Activated CD4-positive, alpha-beta T cell treated with anti-CD3 and anti-CD28 coated beads, Interleukin-10, Interleukin-2, amounts not matched to agents 100 ng/mL and 50 ng/mL, durations not matched to agents 16 hours and 8 hours (primary cell): ENCODE data around the gene SLIT3.

Source experiments
- DNase-seq: peaks from one replicate; pipeline ENCODE4 v3.0.0-alpha.2; 2020

Gene SLIT3

DNA sequence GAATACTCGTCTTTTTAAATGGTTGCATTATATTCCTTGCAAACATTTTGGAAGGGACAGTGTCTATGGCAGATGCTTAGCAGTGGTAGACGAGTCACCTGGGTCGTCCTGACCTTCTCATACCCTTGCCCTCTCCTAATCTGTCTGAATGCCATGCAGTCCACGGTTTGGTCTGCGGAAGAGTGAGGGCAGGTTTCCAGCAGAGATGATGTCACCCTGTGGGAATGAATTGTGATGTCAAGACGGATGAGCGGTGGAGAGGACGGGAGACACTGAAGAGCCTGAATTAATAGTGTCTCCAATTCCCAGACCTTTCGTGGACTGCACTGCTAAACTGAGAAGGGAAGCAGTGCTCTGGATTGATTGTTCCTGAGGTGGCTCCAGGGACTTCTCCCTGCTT, 392.7 kb downstream of the SLIT3 start:
- no peak for DNase-seq

DNA sequence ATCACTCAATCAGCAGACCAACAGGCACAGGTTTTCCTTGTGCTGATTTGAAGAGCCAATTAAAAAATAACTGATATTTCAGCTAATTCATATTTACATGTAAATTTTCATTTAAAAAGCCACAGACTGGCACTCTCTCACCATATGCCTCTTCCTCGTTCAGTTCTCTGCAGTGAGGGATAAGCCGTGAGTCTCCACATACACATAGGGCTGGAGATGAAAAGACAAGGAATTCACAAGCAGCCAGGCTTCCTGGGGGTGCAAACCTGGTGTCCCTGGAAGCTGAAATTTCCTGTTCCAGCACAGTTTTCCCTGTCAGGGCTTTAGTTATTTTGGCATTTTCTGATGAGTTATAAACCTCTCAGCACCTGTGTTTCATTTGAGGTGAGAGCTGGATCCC, 397.9 kb downstream of the SLIT3 start:
- DNase-seq = no peak

DNA sequence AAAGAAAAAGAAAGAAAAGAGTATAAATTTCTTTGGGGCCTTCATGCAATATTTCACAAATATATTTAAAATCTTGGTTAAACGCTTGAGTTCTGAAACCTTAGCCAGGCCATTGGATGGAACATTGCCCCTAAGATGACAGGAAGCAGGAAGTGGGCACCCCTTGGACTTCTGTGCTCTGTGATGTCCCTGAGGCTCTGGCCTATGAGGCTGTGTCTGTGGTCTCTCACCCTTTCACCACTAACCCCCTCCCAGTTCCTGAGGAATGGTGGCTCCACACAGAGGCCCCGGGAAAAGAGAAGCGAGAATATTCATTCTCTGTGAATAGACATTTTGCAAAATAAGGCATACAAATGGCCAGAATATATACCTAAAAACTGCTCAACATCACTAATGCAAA, 401.3 kb downstream of the SLIT3 start:
- DNase-seq = no peak

DNA sequence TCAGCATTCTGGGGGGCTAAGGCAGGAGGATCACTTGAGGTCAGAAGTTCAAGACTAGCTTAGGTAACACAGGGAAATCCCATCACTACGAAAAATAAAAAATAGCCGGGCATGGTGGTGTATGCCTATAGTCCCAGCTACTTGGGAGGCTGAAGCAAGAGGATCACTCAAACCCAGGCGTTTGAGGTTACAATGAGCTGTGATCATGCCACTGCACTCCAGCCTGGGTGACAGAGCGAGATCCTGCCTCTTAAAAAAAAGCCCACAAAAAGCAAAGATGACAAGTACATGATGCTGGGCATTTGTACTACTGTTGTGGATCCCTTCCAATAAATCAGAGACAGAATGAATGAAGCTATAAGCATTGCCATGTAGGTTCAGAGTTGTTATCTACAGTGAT, 401.7 kb downstream of the SLIT3 start:
- no peak for DNase-seq

DNA sequence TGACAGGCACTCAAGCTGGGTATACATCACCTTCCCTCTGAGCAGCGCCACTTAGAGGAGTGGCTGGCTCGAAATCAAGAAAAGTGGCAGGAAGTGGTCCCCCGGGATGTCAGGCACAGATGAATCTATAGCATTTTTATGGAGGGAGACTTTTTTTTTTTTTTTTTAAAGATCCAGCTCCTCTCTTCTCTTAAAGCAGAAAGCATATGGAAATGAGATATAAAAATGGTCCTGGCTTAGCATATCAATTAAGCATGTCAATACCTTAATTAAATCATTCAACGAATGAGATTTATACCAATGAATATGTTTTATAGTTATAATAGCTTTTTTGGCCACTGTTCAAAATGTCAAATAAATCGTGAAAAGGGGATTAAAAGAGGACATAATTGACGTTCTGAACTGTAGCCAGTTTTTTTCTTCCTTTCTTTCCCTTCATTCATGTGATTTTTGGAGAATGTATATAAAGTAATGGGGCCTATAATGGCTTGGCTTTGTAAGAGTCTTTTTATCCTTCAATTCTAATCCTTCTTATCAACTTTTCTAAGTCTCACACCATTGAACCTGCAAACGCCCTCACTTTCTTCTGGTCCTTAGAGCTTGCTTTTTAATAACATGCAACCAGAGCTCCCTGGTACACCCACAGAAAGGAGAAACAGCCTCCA, 402.6 kb downstream of the SLIT3 start:
- DNase-seq = no peak

DNA sequence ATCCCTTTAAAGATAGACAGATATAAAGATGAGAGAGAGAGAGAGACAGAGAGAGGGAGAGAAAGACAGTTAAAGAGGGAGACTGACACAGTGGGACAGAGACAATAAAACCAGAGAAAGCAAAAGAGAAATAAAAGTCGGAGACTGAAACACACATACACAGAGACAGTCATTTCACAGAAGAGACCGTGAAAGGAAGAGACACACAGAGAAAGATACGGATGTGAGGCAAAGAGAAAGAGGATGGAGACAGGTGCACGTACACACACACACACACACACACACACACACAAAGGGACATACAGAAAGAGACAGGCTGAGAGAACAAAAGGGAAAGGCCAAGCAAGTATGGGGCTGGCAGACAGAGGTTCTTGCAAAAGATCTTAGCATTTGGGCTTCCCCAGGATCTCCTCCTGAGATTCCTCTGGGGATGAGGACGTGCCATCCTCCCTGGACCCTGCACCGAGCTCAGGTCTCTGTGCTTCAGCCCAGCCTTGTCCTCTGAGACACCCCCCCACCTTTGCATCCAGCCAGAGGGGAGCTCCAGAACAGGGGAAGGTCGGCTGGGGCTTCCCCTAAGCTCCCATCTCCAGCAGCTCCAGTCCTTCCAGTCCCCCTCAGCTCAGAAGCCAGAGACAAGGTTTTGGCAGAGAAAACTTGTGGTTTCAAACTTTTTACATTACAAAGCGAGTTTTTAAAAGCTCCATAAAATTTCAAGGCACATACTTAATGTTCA, 403.4 kb downstream of the SLIT3 start:
- DNase-seq = no peak

DNA sequence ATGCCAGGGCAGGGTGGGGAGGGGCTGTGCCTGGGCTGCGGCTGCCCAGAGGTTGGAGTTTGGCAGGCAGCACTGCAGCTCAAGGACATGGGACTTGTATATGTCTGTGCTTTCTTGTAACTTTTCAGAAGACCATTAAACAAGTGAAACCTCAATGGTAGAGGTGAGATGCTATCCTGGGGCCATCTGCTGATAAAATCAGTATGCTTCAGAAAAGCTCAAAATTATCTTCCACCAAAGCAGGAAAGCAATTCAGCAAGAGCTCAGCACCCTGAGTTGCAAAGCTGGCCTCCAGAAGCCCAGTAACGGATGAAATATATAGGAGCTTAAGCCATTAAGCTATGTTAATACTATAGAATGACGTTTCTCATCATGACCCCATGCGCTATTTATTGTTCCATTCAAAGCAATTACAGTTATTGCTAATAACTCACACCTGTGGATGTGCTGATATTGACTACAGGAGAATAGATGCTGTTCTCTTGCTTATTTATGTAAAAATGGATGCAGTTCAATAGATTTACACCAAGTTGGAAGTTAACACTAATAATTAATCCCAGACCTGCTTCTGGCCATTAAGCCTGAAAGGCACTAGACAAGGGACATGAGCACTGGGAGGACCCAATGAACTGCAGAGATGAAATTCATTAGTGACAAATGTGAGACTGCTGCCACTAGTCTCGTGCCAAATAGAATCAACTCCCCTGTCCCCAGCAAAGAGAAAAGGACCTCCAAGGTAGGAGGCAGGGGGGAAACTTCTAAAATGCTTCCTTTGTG, 405.5 kb downstream of the SLIT3 start:
- no peak for DNase-seq

DNA sequence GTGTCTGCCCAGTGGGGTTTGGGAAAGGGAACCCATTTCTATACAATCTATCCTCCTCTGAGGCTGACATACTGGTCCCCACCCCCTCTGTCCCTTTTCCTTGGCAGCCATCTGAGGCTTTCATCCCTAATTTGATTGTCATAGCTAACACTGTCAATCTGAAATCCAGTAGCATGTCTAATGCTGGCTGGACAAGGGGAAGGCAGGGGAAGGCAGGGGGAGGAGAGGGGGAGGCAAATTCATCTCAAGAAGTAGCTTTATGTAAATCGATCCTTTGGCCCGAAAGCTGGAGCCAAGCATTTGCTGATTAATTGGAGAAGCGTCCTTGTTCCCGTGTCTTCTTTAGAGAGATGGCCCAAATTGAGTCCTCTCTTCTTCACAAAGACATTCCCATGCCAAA, 407.7 kb downstream of the SLIT3 start:
- DNase-seq = no peak

DNA sequence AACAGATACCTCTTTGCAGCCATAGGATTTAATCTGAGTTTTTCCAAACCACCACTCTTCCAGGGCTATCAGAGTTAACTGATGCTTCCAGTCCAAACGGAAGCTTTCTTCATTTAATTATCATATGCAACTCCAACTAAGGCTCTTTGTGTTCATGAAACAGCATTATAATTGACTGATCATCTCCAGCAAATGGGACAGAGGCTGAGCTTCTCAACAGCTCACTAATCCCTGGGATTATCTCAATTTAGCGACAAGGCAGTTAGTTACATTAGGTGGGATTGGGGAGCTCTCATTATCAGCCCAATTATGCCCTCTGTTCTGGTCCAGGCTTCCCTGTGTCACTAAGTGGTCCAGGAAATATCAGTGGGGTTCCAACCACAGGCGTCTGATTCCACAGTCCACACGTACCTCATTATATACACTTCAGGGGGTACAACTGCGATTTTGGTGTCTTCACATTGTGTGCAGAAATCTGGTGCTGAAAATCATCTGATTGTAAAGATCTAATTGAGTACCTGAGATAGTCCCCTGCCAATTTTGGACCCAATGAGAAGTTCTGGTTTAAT, 408.2 kb downstream of the SLIT3 start:
- DNase-seq = no peak

DNA sequence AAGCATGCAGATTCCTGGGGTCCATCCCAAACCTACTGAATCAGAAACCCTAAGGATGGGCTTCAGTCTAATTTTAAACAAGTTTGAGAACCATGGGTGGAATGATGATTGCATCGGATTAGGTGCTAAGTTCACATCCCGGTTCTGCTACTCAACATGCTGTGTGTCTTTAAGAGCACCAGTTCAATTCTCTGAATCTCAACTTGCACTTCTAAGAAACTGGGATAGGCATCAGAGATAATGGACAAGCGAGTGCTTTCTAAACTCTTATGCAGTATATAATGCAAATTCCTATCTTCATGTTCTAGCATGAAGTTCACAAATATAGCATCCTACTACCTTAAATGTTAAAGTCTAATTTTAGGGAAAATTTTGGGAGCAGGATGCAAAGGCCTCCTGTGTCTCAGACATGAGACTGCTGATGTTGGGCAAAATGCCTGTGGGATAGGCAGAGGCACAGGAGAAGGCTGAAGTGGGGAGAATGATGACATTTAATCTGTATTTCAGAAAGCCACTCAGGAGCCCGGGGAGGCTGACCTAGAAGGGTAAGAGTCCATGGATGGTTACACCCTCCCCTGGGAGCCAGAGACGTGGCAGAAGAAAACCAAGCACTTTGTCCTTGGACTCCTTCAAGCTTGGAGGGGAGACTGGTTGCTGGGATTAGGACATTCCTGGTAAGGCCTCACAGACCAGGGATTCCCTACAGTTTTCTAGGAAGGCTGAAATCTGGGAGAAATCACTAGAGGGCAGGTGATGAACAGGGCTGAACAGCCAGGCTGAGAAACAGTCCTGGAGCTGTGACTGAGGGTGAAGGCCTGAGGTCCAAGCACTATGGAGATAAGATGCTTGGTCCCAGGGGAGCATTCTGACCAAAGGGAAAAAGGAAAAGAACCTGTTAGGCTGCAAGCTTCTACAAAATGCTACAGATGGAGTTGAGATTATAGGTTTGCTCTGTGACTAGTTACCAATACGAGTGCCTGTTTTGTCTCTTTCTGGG, 409.8 kb downstream of the SLIT3 start:
- DNase-seq = no peak

DNA sequence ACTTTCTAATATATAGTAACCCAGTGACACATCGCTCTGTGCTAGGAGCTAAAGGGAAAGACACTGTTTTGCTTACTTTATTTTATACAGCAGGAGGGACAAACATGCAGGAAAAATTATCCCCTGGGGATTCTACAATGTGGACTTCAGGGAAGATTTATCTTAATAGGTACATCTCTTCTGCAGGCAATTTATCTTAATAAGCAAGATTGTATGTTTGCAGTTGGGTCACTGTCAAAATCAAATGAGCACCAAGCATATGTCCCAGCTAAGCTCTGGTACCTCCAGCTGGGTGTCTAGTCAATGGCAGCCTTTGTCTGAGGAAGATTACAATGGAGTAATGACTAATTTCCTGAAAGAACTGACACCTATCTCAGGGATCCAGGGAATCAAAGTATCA, 411.9 kb downstream of the SLIT3 start:
- DNase-seq = no peak

DNA sequence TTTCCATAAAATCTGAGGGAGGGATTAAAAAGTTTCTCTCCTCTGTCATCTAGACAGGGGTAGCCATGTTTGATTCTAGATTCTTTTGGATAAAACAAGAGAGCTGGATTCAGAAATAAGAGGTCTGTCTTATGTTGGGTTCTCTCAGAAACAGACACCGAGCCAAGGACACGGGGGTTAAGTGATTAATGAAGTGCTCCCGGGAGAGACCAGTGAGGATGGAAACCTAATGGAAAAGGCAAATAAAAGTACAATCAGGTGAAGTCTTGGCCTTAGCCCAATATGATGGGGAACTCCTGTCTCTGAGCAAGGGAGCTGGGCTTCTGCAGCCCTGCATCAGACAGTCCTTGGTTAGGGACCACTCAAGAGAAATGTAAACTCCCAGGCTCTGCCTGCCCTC, 413.0 kb downstream of the SLIT3 start:
- no peak for DNase-seq

DNA sequence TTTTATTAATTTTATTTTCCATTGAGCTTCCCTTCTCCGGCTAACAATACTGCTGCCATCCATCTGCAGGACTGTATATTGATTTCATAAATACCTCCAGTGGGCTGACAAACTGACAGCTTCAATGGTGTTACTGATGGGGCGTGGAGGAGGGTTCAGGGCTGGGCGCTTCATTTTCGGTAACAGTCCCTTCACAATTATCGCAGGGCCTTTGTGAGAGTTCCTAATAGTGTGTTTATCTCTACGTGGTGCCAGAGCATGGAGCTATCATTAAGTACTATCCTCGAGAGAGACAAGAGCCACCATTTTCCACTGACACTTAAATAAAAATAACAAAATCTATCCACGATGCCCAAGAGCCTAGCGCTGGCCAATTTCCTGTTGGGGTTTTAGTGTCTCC, 414.8 kb downstream of the SLIT3 start:
- no peak for DNase-seq

DNA sequence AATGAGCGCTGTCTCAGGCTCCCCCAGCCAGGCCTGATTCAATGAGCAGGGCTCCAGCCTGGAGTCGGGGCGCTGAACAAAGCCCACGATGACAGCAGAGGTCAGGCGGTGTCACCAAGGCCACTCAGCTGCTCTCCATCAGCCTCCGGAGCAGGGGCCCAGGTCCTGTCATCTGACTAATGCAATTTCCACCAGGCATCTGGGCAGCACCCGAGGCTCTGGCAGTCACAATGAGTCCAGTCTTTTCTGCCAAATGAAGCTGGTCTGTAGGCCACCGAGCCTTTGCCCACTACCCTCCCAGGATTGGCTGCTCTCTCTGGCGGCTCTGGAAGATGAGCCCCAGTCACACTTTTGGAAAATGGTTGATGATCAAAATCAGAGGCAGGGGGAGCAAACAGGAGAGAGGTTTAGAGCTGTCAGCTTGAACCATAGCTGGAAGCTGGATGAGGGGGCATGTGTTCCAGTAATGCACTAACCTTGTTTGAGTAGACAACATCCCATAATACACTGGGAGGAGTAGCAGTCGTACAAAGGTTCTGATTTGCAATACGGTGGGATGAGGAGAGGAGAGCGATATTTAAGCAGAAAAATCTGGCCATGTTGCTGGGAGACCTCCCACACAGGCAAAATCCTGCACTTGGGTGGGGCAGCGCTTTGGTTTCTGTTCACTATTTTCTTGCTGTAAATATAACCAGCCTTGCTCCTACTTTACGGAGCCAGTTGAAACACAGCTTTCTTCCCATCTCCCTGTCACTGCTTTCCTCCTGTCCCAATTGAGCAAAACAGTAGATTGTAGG, 415.4 kb downstream of the SLIT3 start:
- DNase-seq = no peak

DNA sequence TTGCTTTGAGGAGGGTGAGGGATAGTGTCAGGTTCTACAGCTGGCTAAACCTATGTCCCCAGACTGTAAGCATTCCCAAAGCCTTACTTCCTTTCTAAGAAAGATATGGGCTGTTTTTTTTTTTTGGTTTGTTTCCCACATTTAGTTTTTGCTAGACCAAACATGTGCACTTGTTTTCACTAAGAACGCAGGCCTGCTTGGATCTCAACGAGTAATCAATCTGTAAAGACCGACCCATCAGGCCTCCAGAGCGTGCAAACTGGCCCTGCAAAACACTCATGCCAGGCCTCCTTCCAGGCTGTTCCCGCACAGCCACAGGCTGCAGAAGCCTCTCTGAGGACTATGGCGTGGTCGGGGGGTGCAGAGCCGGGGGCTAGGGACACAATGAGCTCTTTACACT, 416.9 kb downstream of the SLIT3 start:
- DNase-seq = no peak

DNA sequence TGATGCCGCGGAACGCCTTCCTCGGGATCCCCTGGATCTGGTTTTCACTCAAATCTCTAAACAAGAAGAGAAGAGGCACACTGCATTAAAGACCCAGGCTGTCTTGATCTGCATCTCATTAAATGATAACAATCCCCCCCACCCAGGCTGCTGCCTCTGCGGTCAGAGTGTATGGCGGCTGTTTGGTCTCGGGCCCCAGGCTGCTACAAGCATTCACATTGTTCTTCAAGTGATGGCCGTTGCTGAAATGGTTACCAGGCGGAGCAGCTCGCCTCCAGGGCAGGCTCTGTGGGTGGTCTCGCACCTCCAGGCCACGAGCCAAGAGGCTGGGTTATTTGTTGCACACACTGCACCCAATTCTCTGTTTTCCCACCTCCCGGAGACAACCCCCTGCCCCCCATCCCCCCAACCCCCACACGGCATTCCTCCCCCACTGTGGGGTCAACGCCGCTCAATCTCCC, 417.6 kb downstream of the SLIT3 start:
- DNase-seq = no peak

DNA sequence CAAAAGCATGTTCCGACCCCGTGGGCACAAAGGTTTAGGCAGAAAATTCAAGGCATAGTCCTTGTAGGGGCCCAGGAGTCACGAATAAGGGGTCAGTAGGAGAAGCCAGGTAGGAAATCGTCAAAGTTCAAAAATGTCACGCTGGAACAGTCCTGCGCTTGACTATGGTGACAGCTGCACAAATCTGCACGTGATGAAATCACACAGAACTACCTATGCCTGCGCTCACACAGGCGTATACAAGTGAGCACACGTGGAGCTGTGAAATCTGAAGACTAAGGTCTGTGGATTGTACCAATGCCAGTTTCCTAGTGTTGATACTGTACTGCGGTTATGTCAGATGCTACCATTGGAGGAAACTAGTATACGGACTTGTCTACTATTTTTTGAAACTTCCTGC, 418.7 kb downstream of the SLIT3 start:
- no peak for DNase-seq

DNA sequence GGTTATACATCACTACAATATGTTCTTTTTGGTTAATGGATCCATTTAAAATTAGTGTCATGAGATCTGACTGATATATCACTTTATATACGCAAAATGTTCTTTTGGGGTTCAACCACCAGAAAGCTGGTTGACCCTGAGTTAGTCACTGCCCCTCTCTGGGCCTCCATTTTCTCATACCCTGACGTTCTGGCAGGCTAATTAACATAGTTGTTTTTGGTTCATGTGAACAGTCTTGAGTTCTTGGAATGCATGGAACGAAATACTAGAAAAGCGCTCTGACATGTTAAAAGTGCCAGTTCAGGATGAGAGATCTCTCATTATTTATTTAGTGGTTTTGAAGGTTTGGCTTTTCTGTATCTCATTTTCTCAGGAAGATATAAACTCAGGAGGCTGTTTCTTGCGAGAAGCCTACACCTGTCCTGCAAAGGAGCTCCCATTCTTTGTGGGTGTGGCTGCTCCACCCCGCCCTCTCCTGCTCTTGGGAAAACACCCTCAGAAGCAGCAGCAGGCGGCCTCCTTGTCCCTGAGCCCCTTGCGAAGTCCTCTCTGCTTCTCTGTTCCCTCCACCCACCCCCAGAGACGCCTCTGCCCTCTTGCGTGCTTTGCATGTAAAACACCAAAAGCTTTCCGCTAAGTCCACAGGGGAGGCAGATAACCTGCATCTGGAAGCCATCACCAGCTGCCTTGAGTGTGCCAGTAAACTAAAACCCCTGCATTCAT, 419.4 kb downstream of the SLIT3 start:
- DNase-seq = no peak

DNA sequence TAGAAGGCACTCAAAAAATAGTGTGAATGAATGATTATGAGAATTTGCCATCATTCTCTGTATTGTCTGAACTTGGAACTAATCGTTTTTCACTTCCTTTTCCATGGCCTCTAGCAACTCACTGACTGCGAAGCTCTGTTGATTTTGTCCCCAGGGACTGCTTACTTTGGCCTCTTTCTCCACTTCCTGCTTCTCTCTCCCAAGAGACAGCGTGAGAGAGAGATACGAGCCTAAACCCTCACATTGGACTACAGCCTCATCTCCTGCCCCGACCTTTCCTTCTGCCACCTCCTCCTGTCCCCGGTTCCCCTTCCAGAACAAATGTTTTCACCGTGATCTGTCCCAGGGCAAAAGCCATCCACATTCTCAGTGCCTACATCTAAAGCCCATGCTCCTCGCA, 421.0 kb downstream of the SLIT3 start:
- no peak for DNase-seq

DNA sequence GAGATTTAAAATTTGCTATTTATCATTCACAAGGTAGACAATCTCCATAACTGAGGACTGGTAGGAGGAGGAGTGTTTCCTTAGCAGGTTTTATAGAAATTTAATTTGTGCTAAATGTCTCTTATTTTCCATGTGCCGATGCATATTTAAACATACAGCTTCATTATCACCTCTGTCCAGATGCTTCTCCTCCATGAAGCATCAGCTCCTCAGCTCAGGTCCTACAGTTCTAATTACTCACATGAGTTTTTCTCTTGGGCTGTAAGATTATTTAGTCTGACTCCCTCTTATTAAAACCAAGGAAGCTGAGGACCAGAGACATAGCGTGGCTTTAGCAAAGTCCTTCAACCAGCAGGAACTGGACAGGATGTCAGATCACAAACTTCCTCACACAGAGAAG, 421.6 kb downstream of the SLIT3 start:
- no peak for DNase-seq
